Adrenal gland (tissue), 5 donors: ENCODE measurements around the gene MAML2.

Experiments
- POLR2A ChIP-seq, 2 donors: fragments of 450-650 bp; IDR thresholded peaks; one replicate each; pipeline ENCODE4 v1.6.1; 2017; ENCODE audit warnings: antibody characterized with exemption in 2 of 2, mild to moderate bottlenecking in 2 of 2, moderate library complexity in 1 of 2
- TF ChIP-seq, protein P1 (sequence below), 6 experiments: fragments of 450-650 bp in 4 of 6; fragments of 200-600 bp in 2 of 6; sonication (generic) in 1 of 6; IDR thresholded peaks; 1 replicate in 5 of 6; 2 replicates in 1 of 6; pipeline versions ENCODE4 v1.5.1 to v1.8.0; 2016 to 2021; ENCODE audit warnings: antibody characterized with exemption in 6 of 6, mild to moderate bottlenecking in 2 of 6, moderate library complexity in 1 of 6
- donor health status: DM: no; HTN: no; CAD: no.

- TF ChIP-seq, protein P1, sequence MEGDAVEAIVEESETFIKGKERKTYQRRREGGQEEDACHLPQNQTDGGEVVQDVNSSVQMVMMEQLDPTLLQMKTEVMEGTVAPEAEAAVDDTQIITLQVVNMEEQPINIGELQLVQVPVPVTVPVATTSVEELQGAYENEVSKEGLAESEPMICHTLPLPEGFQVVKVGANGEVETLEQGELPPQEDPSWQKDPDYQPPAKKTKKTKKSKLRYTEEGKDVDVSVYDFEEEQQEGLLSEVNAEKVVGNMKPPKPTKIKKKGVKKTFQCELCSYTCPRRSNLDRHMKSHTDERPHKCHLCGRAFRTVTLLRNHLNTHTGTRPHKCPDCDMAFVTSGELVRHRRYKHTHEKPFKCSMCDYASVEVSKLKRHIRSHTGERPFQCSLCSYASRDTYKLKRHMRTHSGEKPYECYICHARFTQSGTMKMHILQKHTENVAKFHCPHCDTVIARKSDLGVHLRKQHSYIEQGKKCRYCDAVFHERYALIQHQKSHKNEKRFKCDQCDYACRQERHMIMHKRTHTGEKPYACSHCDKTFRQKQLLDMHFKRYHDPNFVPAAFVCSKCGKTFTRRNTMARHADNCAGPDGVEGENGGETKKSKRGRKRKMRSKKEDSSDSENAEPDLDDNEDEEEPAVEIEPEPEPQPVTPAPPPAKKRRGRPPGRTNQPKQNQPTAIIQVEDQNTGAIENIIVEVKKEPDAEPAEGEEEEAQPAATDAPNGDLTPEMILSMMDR (IDR thresholded peaks at IDR 0.05): no peak
- no peak for TF ChIP-seq POLR2A (IDR thresholded peaks at IDR 0.05)
Observed at GRCh38 chr11:96091476-96091875, 251.5 kb downstream of the MAML2 start.
